K562 treated with DMSO at 1 percent for 12 hours (cell line): ENCODE results near the gene ARMC2. TPM values are rescaled to one million over a fixed set of nuclear protein-coding genes. Genes with fewer than 3 reads are reported as not detected.

Source experiments
- total RNA-seq: library from RNA; unstranded; fragments of 300-600 nt; gene quantifications from 2 replicates; pipeline ENCODE4 v1.2.3, GENCODE V29; 2022; ENCODE audit not compliant: insufficient read depth

Gene ARMC2
- total RNA-seq: 1.7 TPM in 1 of 2 replicates, not detected in the other

GRCh38 chr6:108848116-108848868 lies at the start of gene ARMC2:
TSS of gene ARMC2 (plus strand) at chr6:108848422. CDS start at chr6:108854268, 5,846 bp downstream.

Other genes starting within 250 kb of the ARMC2 start
- gene SESN1, start 246.4 kb downstream of the ARMC2 start, total RNA-seq: 4.1 and 10.9 TPM in 2 replicates
- gene CEP57L1, start 247.1 kb downstream of the ARMC2 start, total RNA-seq: 11.9 and 30.4 TPM in 2 replicates